ENCODE results near the gene AMY1C.
"Not testable (repeated sequence)": the region's sequence is repeated elsewhere in the genome, so short reads cannot be mapped to it uniquely, and the experiment has no call there.

- TF ChIP-seq MAFK (IDR thresholded peaks at IDR 0.05; ENCODE audit: partially characterized antibody); GATA3 (IDR thresholded peaks at IDR 0.05; ENCODE audit: borderline replicate concordance); ELK1 (IDR thresholded peaks at IDR 0.05; ENCODE audit: low read depth, low read length); HMGXB4 (CRISPR knock-in tag; IDR thresholded peaks at IDR 0.05; ENCODE audit: borderline replicate concordance); CTCF (IDR thresholded peaks at IDR 0.05); KDM1A (IDR thresholded peaks at IDR 0.05; ENCODE audit: low read depth); MYC (IDR thresholded peaks at IDR 0.05; ENCODE audit: borderline replicate concordance, low read length); MAX (IDR thresholded peaks at IDR 0.05); HDAC2 (IDR thresholded peaks at IDR 0.05): not testable (repeated sequence)
These were observed 5.2 kb upstream of the AMY1C start for GRCh38 chr1:103744449-103744848.

All from A549 (cell line).